ENCODE results near the gene GMDS. TPM values are rescaled to one million over a fixed set of nuclear protein-coding genes. Genes with fewer than 3 reads are reported as not detected.

GMDS gene
- total RNA-seq, 3 donors from 2014 or later (not counting 1 experiment from before 2014, with no cell fraction given) = 23.6 to 31.0 (median 26.4) TPM

DNA sequence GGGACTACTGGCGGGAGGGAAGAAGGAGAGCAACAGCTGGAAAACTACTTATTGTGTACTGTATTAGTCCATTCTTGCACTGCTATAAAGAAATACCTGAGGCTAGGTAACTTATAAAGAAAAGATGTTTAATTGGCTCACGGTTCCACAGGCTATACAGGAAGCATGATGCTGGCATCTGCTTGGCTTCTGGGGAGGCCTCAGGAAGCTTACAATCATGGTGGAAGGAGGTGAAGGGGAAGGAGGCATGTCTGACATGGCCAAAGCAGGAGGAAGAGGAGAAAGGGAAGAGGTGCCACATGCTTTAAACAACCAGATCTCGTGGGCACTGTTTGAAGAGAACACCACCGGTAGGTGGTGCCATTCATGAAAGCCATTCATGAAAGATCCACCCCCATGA is 67.3 kb downstream of the GMDS start:
- DNase-seq (no peak), ATAC-seq (no peak)
- Mint-ChIP-seq H3K27ac (no peak overlapping the region), H3K9me3 (peaks cover 2 to 9% of the 10 kb centered on the region in 2 donors), H3K36me3 (peaks cover 11% of the 10 kb centered on the region), H3K27me3 (ENCODE audit: low read depth in 2 of 2) (no peaks in the 10 kb centered on the region), H3K4me3 (no peak overlapping the region), H3K4me1 (peaks cover 5 to 27% of the 10 kb centered on the region in 2 donors)
- 100% methylated on average over 4 of the region's 4 CpGs for WGBS (ENCODE audit: insufficient coverage)
- Histone ChIP-seq H3K27me3 (ENCODE audit: control insufficient read depth, insufficient read depth, low read length) (no peaks in the 10 kb centered on the region), H3K36me3 (ENCODE audit: control insufficient read depth, insufficient read depth, low read length) (no peaks in the 10 kb centered on the region), H3K9me3 (ENCODE audit: control insufficient read depth, insufficient read depth, low read length) (peaks cover 6% of the 10 kb centered on the region), H3K4me1 (ENCODE audit: control insufficient read depth, insufficient read depth, low read length) (no peaks in the 10 kb centered on the region), H3K4me3 (ENCODE audit: low read length) (no peak overlapping the region), H3K27ac (ENCODE audit: low read length) (no peak overlapping the region)
- intact Hi-C loops (cut with micrococcal nuclease) = no loop called here
- TF ChIP-seq, protein P1, sequence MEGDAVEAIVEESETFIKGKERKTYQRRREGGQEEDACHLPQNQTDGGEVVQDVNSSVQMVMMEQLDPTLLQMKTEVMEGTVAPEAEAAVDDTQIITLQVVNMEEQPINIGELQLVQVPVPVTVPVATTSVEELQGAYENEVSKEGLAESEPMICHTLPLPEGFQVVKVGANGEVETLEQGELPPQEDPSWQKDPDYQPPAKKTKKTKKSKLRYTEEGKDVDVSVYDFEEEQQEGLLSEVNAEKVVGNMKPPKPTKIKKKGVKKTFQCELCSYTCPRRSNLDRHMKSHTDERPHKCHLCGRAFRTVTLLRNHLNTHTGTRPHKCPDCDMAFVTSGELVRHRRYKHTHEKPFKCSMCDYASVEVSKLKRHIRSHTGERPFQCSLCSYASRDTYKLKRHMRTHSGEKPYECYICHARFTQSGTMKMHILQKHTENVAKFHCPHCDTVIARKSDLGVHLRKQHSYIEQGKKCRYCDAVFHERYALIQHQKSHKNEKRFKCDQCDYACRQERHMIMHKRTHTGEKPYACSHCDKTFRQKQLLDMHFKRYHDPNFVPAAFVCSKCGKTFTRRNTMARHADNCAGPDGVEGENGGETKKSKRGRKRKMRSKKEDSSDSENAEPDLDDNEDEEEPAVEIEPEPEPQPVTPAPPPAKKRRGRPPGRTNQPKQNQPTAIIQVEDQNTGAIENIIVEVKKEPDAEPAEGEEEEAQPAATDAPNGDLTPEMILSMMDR (IDR thresholded peaks at IDR 0.05) = no peak

DNA sequence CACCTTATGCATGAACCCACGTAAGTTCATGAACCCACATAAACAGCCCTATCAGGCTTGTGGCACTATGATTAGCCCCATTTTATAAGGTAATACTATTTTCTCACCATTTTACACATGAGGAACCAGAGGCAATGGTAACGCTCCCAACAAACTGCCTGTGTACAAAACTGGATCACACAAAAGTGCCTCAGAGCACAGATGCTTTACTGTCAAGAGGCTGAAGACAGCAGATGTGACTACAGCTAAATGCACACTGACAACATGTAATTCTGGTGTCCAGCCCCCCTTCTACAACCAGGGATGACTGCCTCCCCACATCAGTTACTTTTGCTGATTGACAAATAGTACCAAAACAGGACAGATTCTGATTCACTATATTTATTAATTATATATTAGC is 69.6 kb downstream of the GMDS start:
- H3K27me3 Mint-ChIP-seq (ENCODE audit: low read depth in 2 of 2) = no peaks in the 10 kb centered on the region
- no peak overlapping the region for H3K27ac Mint-ChIP-seq
- H3K9me3 ChIP-seq (ENCODE audit: control insufficient read depth, insufficient read depth, low read length) = peaks cover 6% of the 10 kb centered on the region
- H3K27me3 ChIP-seq (ENCODE audit: control insufficient read depth, insufficient read depth, low read length) = no peaks in the 10 kb centered on the region
- peaks cover 2 to 9% of the 10 kb centered on the region in 2 donors for H3K9me3 Mint-ChIP-seq
- no peak overlapping the region for H3K4me3 ChIP-seq (ENCODE audit: low read length)
- no peaks in the 10 kb centered on the region for H3K36me3 ChIP-seq (ENCODE audit: control insufficient read depth, insufficient read depth, low read length)
- H3K36me3 Mint-ChIP-seq = peaks cover 11% of the 10 kb centered on the region
- DNase-seq (no peak), ATAC-seq (no peak)
- 91% methylated on average over 2 of the region's 2 CpGs for WGBS (ENCODE audit: insufficient coverage)
- no peak overlapping the region for H3K27ac ChIP-seq (ENCODE audit: low read length)
- intact Hi-C loops (cut with micrococcal nuclease) = no loop called here
- no peak overlapping the region for H3K4me3 Mint-ChIP-seq
- H3K4me1 Mint-ChIP-seq = peaks cover 10 to 26% of the 10 kb centered on the region in 2 donors
- H3K4me1 ChIP-seq (ENCODE audit: control insufficient read depth, insufficient read depth, low read length) = no peaks in the 10 kb centered on the region
- TF ChIP-seq, protein P1 (IDR thresholded peaks at IDR 0.05) = no peak

DNA sequence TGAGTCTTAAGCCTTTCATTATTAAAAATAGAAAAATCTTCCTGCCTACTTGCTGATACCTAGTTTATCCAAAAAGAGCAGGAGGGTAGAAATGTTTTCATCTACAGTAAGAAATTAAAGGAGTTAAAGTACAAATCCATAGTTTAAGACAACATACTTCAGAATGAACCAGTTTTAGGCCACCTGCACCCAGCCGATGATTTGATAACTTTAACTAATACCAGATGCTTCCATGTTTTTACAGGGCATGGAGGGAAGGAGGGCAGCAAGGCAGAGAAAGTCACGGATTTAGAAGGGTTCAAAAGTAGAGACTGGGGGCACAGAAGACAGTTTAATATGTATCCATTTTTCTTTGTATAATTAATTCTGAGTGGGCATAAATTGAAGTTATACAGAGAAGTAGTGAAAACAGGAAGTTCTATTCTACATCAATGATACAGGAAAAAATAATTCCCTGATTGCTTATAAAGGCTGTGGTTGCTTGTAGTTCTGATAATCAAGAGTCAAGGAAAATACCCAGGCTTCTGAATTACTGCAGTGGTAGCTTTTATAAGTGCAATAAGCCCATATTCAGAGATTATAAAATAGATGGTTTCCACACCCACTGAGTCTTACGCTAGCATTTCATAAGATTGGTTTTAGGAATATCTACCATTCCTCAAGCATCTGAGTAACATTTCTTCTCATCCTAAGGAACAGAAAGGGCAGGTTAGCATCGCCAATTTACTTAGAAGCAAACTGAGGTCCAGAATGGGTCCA is 72.0 kb downstream of the GMDS start:
- no peak for ATAC-seq

More for the DNA sequence above, 72.0 kb downstream of the GMDS start:
- H3K27ac ChIP-seq (ENCODE audit: low read length) = no peak overlapping the region
- H3K27me3 Mint-ChIP-seq (ENCODE audit: low read depth in 2 of 2) = no peaks in the 10 kb centered on the region
- peaks cover 6% of the 10 kb centered on the region for H3K9me3 ChIP-seq (ENCODE audit: control insufficient read depth, insufficient read depth, low read length)
- no peaks in the 10 kb centered on the region for H3K27me3 ChIP-seq (ENCODE audit: control insufficient read depth, insufficient read depth, low read length)
- intact Hi-C loops (cut with micrococcal nuclease) = no loop called here
- H3K36me3 Mint-ChIP-seq = peaks cover 11% of the 10 kb centered on the region
- H3K4me3 Mint-ChIP-seq = no peak overlapping the region
- H3K27ac Mint-ChIP-seq = no peak overlapping the region
- H3K4me3 ChIP-seq (ENCODE audit: low read length) = no peak overlapping the region
- TF ChIP-seq, protein P1 (IDR thresholded peaks at IDR 0.05) = no peak
- H3K9me3 Mint-ChIP-seq = peaks cover 2 to 9% of the 10 kb centered on the region in 2 donors
- DNase-seq = no peak
- peaks cover 5 to 26% of the 10 kb centered on the region in 2 donors for H3K4me1 Mint-ChIP-seq
- H3K36me3 ChIP-seq (ENCODE audit: control insufficient read depth, insufficient read depth, low read length) = no peaks in the 10 kb centered on the region
- 90% methylated on average over 3 of the region's 4 CpGs for WGBS (ENCODE audit: insufficient coverage)
- no peaks in the 10 kb centered on the region for H3K4me1 ChIP-seq (ENCODE audit: control insufficient read depth, insufficient read depth, low read length)
